ENCODE data around the gene HK1.

The HK1 gene

GRCh38 chr10:69358148-69358795, 80.0 kb downstream of the HK1 start:
- H3K4me1 ChIP-seq (ENCODE audit: insufficient read depth, low read length, severe bottlenecking), result no peaks in the 10 kb centered on the region
- no peaks in the 10 kb centered on the region for H3K79me2 ChIP-seq (ENCODE audit: insufficient read depth, low read length)
- TF ChIP-seq EZH2 (IDR thresholded peaks at IDR 0.05; ENCODE audit: borderline replicate concordance, low read length) (no peak), CTCF (IDR thresholded peaks at IDR 0.05; ENCODE audit: low read length) (no peak)
- no peaks in the 10 kb centered on the region for H3F3A ChIP-seq (ENCODE audit: insufficient read depth, low read length)
- no peak overlapping the region for H3K9ac ChIP-seq (ENCODE audit: low read length)
- no peaks in the 10 kb centered on the region for H3K9me2 ChIP-seq (ENCODE audit: low read depth, low read length)
- no peak overlapping the region for H3K27ac ChIP-seq (ENCODE audit: low read depth, low read length, poor library complexity, severe bottlenecking)
- no peaks in the 10 kb centered on the region for H4K20me1 ChIP-seq (ENCODE audit: insufficient read depth, low read length)
- no peak overlapping the region for H2AFZ ChIP-seq (ENCODE audit: low read length)
- no peak overlapping the region for H3K4me3 ChIP-seq (ENCODE audit: low read depth, low read length, poor library complexity, severe bottlenecking)
- peaks cover 6% of the 10 kb centered on the region; the same call in 1 of the 2 replicates for H3K36me3 ChIP-seq (ENCODE audit: insufficient read depth, low read length)
- no peaks in the 10 kb centered on the region for H3K9me3 ChIP-seq (ENCODE audit: low read length)
- no peak overlapping the region for H3K4me2 ChIP-seq (ENCODE audit: low read length)
- H3K27me3 ChIP-seq (ENCODE audit: insufficient read depth, low read length), result no peaks in the 10 kb centered on the region

GRCh38 chr10:69359148-69359547, 80.9 kb downstream of the HK1 start:
- H3K9ac ChIP-seq (ENCODE audit: low read length), result no peak overlapping the region
- no peaks in the 10 kb centered on the region for H3K9me3 ChIP-seq (ENCODE audit: low read length)
- no peak overlapping the region for H3K4me3 ChIP-seq (ENCODE audit: low read depth, low read length, poor library complexity, severe bottlenecking)
- H3K4me1 ChIP-seq (ENCODE audit: insufficient read depth, low read length, severe bottlenecking), result no peaks in the 10 kb centered on the region
- H3K4me2 ChIP-seq (ENCODE audit: low read length), result no peak overlapping the region
- H3K36me3 ChIP-seq (ENCODE audit: insufficient read depth, low read length), result peaks cover 8% of the 10 kb centered on the region; the same call in 1 of the 2 replicates
- H3F3A ChIP-seq (ENCODE audit: insufficient read depth, low read length), result no peaks in the 10 kb centered on the region
- no peak overlapping the region for H2AFZ ChIP-seq (ENCODE audit: low read length)
- H3K27ac ChIP-seq (ENCODE audit: low read depth, low read length, poor library complexity, severe bottlenecking), result no peak overlapping the region
- no peaks in the 10 kb centered on the region for H3K79me2 ChIP-seq (ENCODE audit: insufficient read depth, low read length)
- no peaks in the 10 kb centered on the region for H4K20me1 ChIP-seq (ENCODE audit: insufficient read depth, low read length)
- TF ChIP-seq CTCF (IDR thresholded peaks at IDR 0.05; ENCODE audit: low read length) (no peak), EZH2 (IDR thresholded peaks at IDR 0.05; ENCODE audit: borderline replicate concordance, low read length) (no peak)
- H3K27me3 ChIP-seq (ENCODE audit: insufficient read depth, low read length), result no peaks in the 10 kb centered on the region
- no peaks in the 10 kb centered on the region for H3K9me2 ChIP-seq (ENCODE audit: low read depth, low read length)

GRCh38 chr10:69359594-69359993, 81.3 kb downstream of the HK1 start:
- no peaks in the 10 kb centered on the region for H3K4me1 ChIP-seq (ENCODE audit: insufficient read depth, low read length, severe bottlenecking)
- H3K9ac ChIP-seq (ENCODE audit: low read length), result no peak overlapping the region
- no peaks in the 10 kb centered on the region for H3F3A ChIP-seq (ENCODE audit: insufficient read depth, low read length)
- H3K27ac ChIP-seq (ENCODE audit: low read depth, low read length, poor library complexity, severe bottlenecking), result no peak overlapping the region
- peaks cover 12% of the 10 kb centered on the region; the same call in 1 of the 2 replicates for H3K36me3 ChIP-seq (ENCODE audit: insufficient read depth, low read length)
- no peaks in the 10 kb centered on the region for H3K9me2 ChIP-seq (ENCODE audit: low read depth, low read length)
- no peaks in the 10 kb centered on the region for H3K79me2 ChIP-seq (ENCODE audit: insufficient read depth, low read length)
- H3K4me2 ChIP-seq (ENCODE audit: low read length), result no peak overlapping the region
- H3K4me3 ChIP-seq (ENCODE audit: low read depth, low read length, poor library complexity, severe bottlenecking), result no peak overlapping the region
- H3K9me3 ChIP-seq (ENCODE audit: low read length), result no peaks in the 10 kb centered on the region
- H2AFZ ChIP-seq (ENCODE audit: low read length), result no peak overlapping the region
- no peak for TF ChIP-seq EZH2 (IDR thresholded peaks at IDR 0.05; ENCODE audit: borderline replicate concordance, low read length)
- TF ChIP-seq CTCF (IDR thresholded peaks at IDR 0.05; ENCODE audit: low read length), result no peak
- H4K20me1 ChIP-seq (ENCODE audit: insufficient read depth, low read length), result no peaks in the 10 kb centered on the region
- H3K27me3 ChIP-seq (ENCODE audit: insufficient read depth, low read length), result no peaks in the 10 kb centered on the region
